GM18526 (cell line): Measurements from ENCODE around the gene NCAM2.

Source experiments
- POLR2A ChIP-seq: IDR thresholded peaks from 3 replicates; pipeline ENCODE4 v1.6.1; 2011; ENCODE audit not compliant: insufficient read length; ENCODE audit errors: extremely low read depth

NCAM2 gene

GRCh38 chr21:21464684-21465083 lies 466.5 kb downstream of the NCAM2 start:
- TF ChIP-seq POLR2A, result no peak

DNA sequence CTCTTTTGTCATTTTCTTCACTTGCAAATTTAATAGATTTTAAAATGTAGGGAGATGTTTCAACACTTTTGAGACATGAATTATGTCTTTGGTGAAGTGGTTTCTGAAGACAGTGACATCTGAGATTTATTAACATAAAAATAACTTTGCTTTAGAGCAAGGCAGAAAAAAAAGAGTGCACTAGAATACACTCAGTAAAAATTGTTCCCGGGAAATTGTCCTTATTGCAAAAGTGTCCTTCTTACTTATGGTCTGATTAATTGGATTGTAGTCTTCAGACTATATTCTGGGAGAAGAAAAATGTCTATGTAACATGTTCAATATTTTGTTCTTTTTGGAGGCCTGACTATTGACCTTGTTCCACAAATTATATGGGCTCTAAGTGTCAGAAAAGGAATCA lies 468.5 kb downstream of the NCAM2 start:
- no peak for TF ChIP-seq POLR2A

DNA sequence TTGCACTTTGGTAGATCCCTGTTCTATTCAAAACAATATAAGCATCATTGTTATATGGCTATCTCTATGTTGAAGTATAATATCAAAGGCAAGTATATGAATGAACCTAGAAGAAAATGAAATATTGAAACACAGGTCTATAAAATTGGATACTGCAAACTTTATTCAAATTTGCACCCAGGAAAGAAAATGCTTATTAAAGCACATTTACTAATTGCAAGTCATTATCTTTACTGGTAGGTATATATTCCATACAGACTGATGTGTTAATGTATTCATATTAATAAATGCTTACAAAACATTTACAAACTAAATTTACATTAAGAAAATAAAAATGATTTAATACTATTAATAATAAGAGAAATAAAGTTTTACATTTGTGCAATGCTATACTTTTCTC lies 469.8 kb downstream of the NCAM2 start:
- TF ChIP-seq POLR2A, result no peak

GRCh38 chr21:21481239-21481638 lies 483.0 kb downstream of the NCAM2 start:
- TF ChIP-seq POLR2A, result no peak

GRCh38 chr21:21508859-21509258 lies 510.6 kb downstream of the NCAM2 start:
- no peak for TF ChIP-seq POLR2A

DNA sequence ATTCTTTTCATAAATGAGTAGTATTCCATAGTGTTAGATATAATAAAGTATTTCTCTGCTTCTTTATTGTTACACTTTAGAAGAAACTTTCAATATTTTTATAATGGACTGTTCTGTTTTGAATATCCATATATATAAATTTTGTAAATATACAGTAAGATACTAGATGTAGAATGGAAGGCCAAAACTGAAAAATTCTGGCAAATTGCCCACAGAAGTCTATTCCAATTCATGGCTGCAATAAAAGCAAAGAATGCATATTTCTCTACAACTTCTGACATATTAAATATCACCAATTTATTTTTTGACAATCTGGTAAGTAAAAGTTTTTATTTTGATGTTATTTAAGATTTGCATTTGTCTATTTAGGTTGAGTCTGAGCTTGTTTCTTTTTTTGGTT lies 532.5 kb downstream of the NCAM2 start:
- TF ChIP-seq POLR2A, result no peak

GRCh38 chr21:21547368-21547953 lies 549.3 kb downstream of the NCAM2 start:
- TF ChIP-seq POLR2A, result no peak

DNA sequence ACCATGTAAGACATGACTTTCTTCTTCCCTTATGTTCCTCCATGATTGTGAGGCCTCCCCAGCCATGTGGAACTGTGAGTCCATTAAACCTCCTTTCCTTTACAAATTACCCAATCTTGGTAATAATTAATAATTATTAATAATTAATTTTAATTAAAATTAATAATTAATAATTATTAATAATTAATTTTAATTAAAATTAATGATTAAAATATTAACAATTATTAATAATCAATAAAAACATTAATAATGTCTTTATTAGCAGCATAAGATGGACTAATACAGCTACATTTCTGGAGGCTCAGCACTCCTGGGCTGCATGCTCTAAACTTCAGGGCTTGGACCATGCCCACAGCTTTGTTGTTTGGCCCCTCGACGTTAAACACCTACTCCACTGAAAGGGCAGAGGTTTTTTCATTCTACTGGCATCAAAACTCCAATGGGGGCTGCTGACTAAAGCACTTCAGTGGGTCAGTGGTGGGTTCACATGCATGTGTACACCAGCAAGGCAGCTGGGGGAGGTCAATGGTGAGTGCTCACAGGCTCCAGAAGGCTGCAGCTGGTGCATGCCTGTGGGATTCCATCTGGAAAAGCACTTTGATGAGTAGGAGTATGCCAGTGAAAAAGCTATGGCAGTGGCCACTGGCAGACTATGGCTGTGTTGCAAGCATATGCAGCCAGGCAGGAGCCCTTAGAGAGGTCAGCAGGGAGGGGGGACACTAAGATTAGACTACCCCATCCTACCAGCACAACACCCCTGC lies 561.3 kb downstream of the NCAM2 start:
- no peak for TF ChIP-seq POLR2A
